ENCODE measurements around the gene SLC9A3.

DNA sequence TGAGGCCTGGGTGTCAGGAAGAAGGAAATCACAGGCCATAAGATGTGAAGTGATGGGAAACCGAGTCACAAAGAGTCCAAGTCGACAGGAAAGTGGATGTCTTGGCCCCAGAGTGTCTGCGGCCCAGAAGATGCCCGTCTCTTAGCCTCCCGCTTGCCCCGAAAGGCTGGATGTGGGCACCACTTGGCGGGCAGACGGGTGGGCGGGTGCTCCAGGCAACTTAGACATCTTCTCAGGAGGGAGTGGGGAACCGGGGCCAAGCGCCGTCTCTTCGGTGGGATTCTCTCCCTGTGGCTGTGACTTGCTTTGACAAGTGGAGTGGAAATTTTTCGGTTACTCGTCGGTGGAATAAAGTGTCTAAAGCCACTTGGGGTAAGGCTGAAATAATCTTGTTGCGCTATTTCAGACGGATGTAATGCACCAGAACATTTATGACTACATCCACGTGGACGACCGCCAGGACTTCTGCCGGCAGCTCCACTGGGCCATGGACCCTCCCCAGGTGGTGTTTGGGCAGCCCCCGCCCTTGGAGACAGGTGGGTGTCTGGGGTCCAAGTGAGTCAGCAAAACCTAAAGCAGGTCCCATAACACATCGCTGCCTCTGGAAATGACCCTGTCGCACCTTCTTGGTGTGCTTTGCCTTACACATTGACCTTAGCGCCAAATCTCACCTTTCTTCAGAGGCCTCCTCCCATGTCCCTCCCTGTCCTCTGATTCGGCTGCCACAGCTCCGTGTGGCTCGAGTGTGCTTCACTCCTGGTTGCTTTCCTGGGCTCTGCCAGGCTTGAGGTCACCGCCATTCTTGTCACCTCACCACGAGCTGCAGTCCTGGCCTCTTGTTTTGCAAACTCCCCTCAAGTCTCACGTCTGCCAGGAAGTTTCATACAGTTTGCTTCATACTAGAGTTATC, 101.7 kb downstream of the SLC9A3 start:
- TF ChIP-seq, protein P1, sequence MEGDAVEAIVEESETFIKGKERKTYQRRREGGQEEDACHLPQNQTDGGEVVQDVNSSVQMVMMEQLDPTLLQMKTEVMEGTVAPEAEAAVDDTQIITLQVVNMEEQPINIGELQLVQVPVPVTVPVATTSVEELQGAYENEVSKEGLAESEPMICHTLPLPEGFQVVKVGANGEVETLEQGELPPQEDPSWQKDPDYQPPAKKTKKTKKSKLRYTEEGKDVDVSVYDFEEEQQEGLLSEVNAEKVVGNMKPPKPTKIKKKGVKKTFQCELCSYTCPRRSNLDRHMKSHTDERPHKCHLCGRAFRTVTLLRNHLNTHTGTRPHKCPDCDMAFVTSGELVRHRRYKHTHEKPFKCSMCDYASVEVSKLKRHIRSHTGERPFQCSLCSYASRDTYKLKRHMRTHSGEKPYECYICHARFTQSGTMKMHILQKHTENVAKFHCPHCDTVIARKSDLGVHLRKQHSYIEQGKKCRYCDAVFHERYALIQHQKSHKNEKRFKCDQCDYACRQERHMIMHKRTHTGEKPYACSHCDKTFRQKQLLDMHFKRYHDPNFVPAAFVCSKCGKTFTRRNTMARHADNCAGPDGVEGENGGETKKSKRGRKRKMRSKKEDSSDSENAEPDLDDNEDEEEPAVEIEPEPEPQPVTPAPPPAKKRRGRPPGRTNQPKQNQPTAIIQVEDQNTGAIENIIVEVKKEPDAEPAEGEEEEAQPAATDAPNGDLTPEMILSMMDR (IDR thresholded peaks at IDR 0.05 in 4 of 5, conservative IDR thresholded peaks at IDR 0.05 in 1 of 5): no peak
- TF ChIP-seq POLR2A (IDR thresholded peaks at IDR 0.05): no peak

All from gastrocnemius medialis (tissue), 4 donors.